ENCODE results near the gene DNAH8. TPM values are rescaled to one million over a fixed set of nuclear protein-coding genes. Genes with fewer than 3 reads are reported as not detected.
A peak's percentile ranks its signal among the peaks of the same experiment; 100 is the strongest.

Gene DNAH8
- total RNA-seq, 1 donor from 2014 or later: 0.05 TPM

GRCh38 chr6:38968702-38969149 is 253.6 kb downstream of the DNAH8 start:
- no peak for DNase-seq (ENCODE audit: low read depth, low spot score)
- Mint-ChIP-seq H3K4me1 (no peaks in the 10 kb centered on the region), H3K27me3 (ENCODE audit: low read depth) (peaks cover 35% of the 10 kb centered on the region), H3K36me3 (ENCODE audit: low read depth) (no peaks in the 10 kb centered on the region), H3K9me3 (no peaks in the 10 kb centered on the region), H3K4me3 (no peak overlapping the region), H3K27ac (ENCODE audit: unreplicated experiment) (no peak overlapping the region)
- TF ChIP-seq CTCF (conservative IDR thresholded peaks at IDR 0.05): no peak

GRCh38 chr6:38973178-38974057 is 258.3 kb downstream of the DNAH8 start:
- no peak for DNase-seq (ENCODE audit: low read depth, low spot score)
- H3K27ac Mint-ChIP-seq (ENCODE audit: unreplicated experiment): no peak overlapping the region
- H3K27me3 Mint-ChIP-seq (ENCODE audit: low read depth): peaks cover 65% of the 10 kb centered on the region
- no peak overlapping the region for H3K4me3 Mint-ChIP-seq
- no peaks in the 10 kb centered on the region for H3K36me3 Mint-ChIP-seq (ENCODE audit: low read depth)
- TF ChIP-seq CTCF (conservative IDR thresholded peaks at IDR 0.05): peak; percentile 69
- H3K4me1 Mint-ChIP-seq: no peaks in the 10 kb centered on the region
- no peaks in the 10 kb centered on the region for H3K9me3 Mint-ChIP-seq

GRCh38 chr6:38974389-38975151 is 259.5 kb downstream of the DNAH8 start:
- Mint-ChIP-seq H3K4me3 (no peak overlapping the region), H3K36me3 (ENCODE audit: low read depth) (no peaks in the 10 kb centered on the region), H3K4me1 (no peaks in the 10 kb centered on the region), H3K27me3 (ENCODE audit: low read depth) (peaks cover 67% of the 10 kb centered on the region), H3K9me3 (no peaks in the 10 kb centered on the region), H3K27ac (ENCODE audit: unreplicated experiment) (no peak overlapping the region)
- TF ChIP-seq CTCF (conservative IDR thresholded peaks at IDR 0.05): no peak
- DNase-seq (ENCODE audit: low read depth, low spot score): no peak

GRCh38 chr6:38975621-38976049 is 260.5 kb downstream of the DNAH8 start:
- Mint-ChIP-seq H3K4me3 (no peak overlapping the region), H3K36me3 (ENCODE audit: low read depth) (no peaks in the 10 kb centered on the region), H3K27ac (ENCODE audit: unreplicated experiment) (no peak overlapping the region), H3K9me3 (no peaks in the 10 kb centered on the region), H3K4me1 (no peaks in the 10 kb centered on the region), H3K27me3 (ENCODE audit: low read depth) (peaks cover 65% of the 10 kb centered on the region)
- no peak for DNase-seq (ENCODE audit: low read depth, low spot score)
- TF ChIP-seq CTCF (conservative IDR thresholded peaks at IDR 0.05): no peak

GRCh38 chr6:38976051-38976450 is 260.9 kb downstream of the DNAH8 start:
- Mint-ChIP-seq H3K9me3 (no peaks in the 10 kb centered on the region), H3K27ac (ENCODE audit: unreplicated experiment) (no peak overlapping the region), H3K4me1 (no peaks in the 10 kb centered on the region), H3K4me3 (no peak overlapping the region), H3K27me3 (ENCODE audit: low read depth) (peaks cover 62% of the 10 kb centered on the region), H3K36me3 (ENCODE audit: low read depth) (no peaks in the 10 kb centered on the region)
- TF ChIP-seq CTCF (conservative IDR thresholded peaks at IDR 0.05): no peak
- no peak for DNase-seq (ENCODE audit: low read depth, low spot score)
